Neural progenitor cell (in vitro differentiated cells): ENCODE results near the gene DDX21. TPM values are rescaled to one million over a fixed set of nuclear protein-coding genes. Genes with fewer than 3 reads are reported as not detected.

ENCODE experiments used
- DNase-seq: peaks from one replicate; pipeline ENCODE4 v3.0.0-alpha.2; 2016; ENCODE audit warnings: low spot score
- H2AFZ ChIP-seq: fragments of 200-600 bp; sonication (generic); replicated peaks from 2 replicates; pipeline ENCODE4 v1.6.1; 2016; ENCODE audit warnings: antibody characterized with exemption
- H3F3A ChIP-seq: fragments of 200-600 bp; sonication (generic); 2 replicates; pipeline ENCODE4 v1.6.1; 2016; ENCODE audit warnings: antibody characterized with exemption, low read depth
- H3K27ac ChIP-seq: fragments of 200-600 bp; sonication (generic); 2 replicates; pipeline ENCODE4 v1.5.1; 2016; ENCODE audit warnings: mild to moderate bottlenecking
- H3K27me3 ChIP-seq: fragments of 200-600 bp; sonication (generic); 2 replicates; pipeline ENCODE4 v1.6.1; 2016; ENCODE audit warnings: mild to moderate bottlenecking, moderate library complexity
- H3K36me3 ChIP-seq: fragments of 200-600 bp; sonication (generic); 2 replicates; pipeline ENCODE4 v1.5.1; 2016
- H3K4me1 ChIP-seq: fragments of 200-600 bp; sonication (generic); 2 replicates; pipeline ENCODE4 v1.6.1; 2016; ENCODE audit warnings: mixed run types
- H3K4me2 ChIP-seq: fragments of 200-600 bp; sonication (generic); 2 replicates; pipeline ENCODE4 v1.6.1; 2016
- H3K4me3 ChIP-seq: fragments of 200-600 bp; sonication (generic); 2 replicates; pipeline ENCODE4 v1.5.1; 2016
- H3K79me2 ChIP-seq: fragments of 200-600 bp; sonication (generic); 2 replicates; pipeline ENCODE4 v1.6.1; 2016; ENCODE audit warnings: low read depth
- H3K9ac ChIP-seq: fragments of 200-600 bp; sonication (generic); 2 replicates; pipeline ENCODE4 v1.6.1; 2016
- H3K9me3 ChIP-seq: fragments of 200-600 bp; sonication (generic); 2 replicates; pipeline ENCODE4 v1.5.1; 2016; ENCODE audit warnings: low read depth
- H4K20me1 ChIP-seq: fragments of 200-600 bp; sonication (generic); 2 replicates; pipeline ENCODE4 v1.6.1; 2016; ENCODE audit warnings: low read depth
- H3K27ac Mint-ChIP-seq: 3 replicates; pipeline ENCODE4 v1.8.0; 2021; ENCODE audit warnings: mixed read lengths
- H3K27me3 Mint-ChIP-seq: 2 replicates; pipeline ENCODE4 v1.8.0; 2022; ENCODE audit warnings: low read depth, mild to moderate bottlenecking, inconsistent platforms, moderate library complexity, mixed read lengths; ENCODE audit not compliant: insufficient read depth
- H3K36me3 Mint-ChIP-seq: 3 replicates; pipeline ENCODE4 v1.8.0; 2021; ENCODE audit warnings: mixed read lengths
- H3K4me1 Mint-ChIP-seq: 3 replicates; pipeline ENCODE4 v1.8.0; 2021; ENCODE audit warnings: mixed read lengths
- H3K4me3 Mint-ChIP-seq: 3 replicates; pipeline ENCODE4 v1.8.0; 2021; ENCODE audit warnings: mild to moderate bottlenecking, moderate library complexity, mixed read lengths
- H3K9me3 Mint-ChIP-seq: 3 replicates; pipeline ENCODE4 v1.8.0; 2020; ENCODE audit warnings: mixed read lengths
- EZH2 ChIP-seq: fragments of 200-600 bp; sonication (generic); IDR thresholded peaks from 2 replicates; pipeline ENCODE4 v1.6.1; 2017; ENCODE audit warnings: antibody characterized with exemption, mild to moderate bottlenecking, moderate library complexity
- EZH2phosphoT487 ChIP-seq: fragments of 200-600 bp; sonication (generic); IDR thresholded peaks from 2 replicates; pipeline ENCODE4 v1.6.1; 2017; ENCODE audit warnings: antibody characterized with exemption
- total RNA-seq: library from RNA; depleted of rRNA; stranded (reverse); fragments of >200 nt; gene quantifications from 2 replicates; pipeline ENCODE4 v1.2.3, GENCODE V29; 2015; ENCODE audit warnings: low replicate concordance
- TF ChIP-seq, protein P1 (sequence below): fragments of 200-600 bp; sonication (generic); IDR thresholded peaks from 2 replicates; pipeline ENCODE4 v1.5.1; 2017; ENCODE audit warnings: antibody characterized with exemption, mild to moderate bottlenecking

The DDX21 gene
- total RNA-seq, 1 donor from 2014 or later, result 69.9 TPM

GRCh38 chr10:68997211-68997610 lies 41.2 kb downstream of the DDX21 start:
- H3K4me1 ChIP-seq, result peaks cover 5% of the 10 kb centered on the region
- H3K9ac ChIP-seq, result no peak overlapping the region
- no peaks in the 10 kb centered on the region for H3K27me3 ChIP-seq
- H3K27me3 Mint-ChIP-seq, result no peaks in the 10 kb centered on the region
- no peaks in the 10 kb centered on the region for H3K36me3 ChIP-seq
- no peak overlapping the region for H3K4me2 ChIP-seq
- no peaks in the 10 kb centered on the region for H3K9me3 Mint-ChIP-seq
- peaks cover 6% of the 10 kb centered on the region for H3K36me3 Mint-ChIP-seq
- peaks cover 75% of the 10 kb centered on the region for H3K79me2 ChIP-seq
- no peak overlapping the region for H3K4me3 ChIP-seq
- H3K4me3 Mint-ChIP-seq, result no peak overlapping the region
- H3K27ac ChIP-seq, result no peak overlapping the region
- TF ChIP-seq, protein P1, sequence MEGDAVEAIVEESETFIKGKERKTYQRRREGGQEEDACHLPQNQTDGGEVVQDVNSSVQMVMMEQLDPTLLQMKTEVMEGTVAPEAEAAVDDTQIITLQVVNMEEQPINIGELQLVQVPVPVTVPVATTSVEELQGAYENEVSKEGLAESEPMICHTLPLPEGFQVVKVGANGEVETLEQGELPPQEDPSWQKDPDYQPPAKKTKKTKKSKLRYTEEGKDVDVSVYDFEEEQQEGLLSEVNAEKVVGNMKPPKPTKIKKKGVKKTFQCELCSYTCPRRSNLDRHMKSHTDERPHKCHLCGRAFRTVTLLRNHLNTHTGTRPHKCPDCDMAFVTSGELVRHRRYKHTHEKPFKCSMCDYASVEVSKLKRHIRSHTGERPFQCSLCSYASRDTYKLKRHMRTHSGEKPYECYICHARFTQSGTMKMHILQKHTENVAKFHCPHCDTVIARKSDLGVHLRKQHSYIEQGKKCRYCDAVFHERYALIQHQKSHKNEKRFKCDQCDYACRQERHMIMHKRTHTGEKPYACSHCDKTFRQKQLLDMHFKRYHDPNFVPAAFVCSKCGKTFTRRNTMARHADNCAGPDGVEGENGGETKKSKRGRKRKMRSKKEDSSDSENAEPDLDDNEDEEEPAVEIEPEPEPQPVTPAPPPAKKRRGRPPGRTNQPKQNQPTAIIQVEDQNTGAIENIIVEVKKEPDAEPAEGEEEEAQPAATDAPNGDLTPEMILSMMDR, result no peak
- TF ChIP-seq EZH2phosphoT487, result no peak
- TF ChIP-seq EZH2, result no peak
- peaks cover 11% of the 10 kb centered on the region for H3K4me1 Mint-ChIP-seq
- H3F3A ChIP-seq, result no peaks in the 10 kb centered on the region
- DNase-seq, result no peak
- H3K27ac Mint-ChIP-seq, result no peak overlapping the region
- H3K9me3 ChIP-seq, result no peaks in the 10 kb centered on the region
- H2AFZ ChIP-seq, result no peak overlapping the region
- peaks cover 6% of the 10 kb centered on the region for H4K20me1 ChIP-seq

GRCh38 chr10:69004821-69005220 lies 48.9 kb downstream of the DDX21 start:
- H3K4me3 Mint-ChIP-seq, result no peak overlapping the region
- H3K9me3 ChIP-seq, result no peaks in the 10 kb centered on the region
- H2AFZ ChIP-seq, result no peak overlapping the region
- peaks cover 8% of the 10 kb centered on the region for H3K79me2 ChIP-seq
- H3K27me3 Mint-ChIP-seq, result no peaks in the 10 kb centered on the region
- H3K36me3 Mint-ChIP-seq, result peaks cover 1% of the 10 kb centered on the region
- H3K4me1 ChIP-seq, result no peaks in the 10 kb centered on the region
- H3K9me3 Mint-ChIP-seq, result no peaks in the 10 kb centered on the region
- H3K36me3 ChIP-seq, result peaks cover 21% of the 10 kb centered on the region
- H3F3A ChIP-seq, result peaks cover 5% of the 10 kb centered on the region
- TF ChIP-seq EZH2 (no peak), EZH2phosphoT487 (no peak)
- TF ChIP-seq, protein P1, result peak; percentile 43
- no peaks in the 10 kb centered on the region for H3K27me3 ChIP-seq
- H3K27ac Mint-ChIP-seq, result no peak overlapping the region
- no peak overlapping the region for H3K4me2 ChIP-seq
- no peak overlapping the region for H3K4me3 ChIP-seq
- DNase-seq, result peak; percentile 13
- H3K27ac ChIP-seq, result no peak overlapping the region
- no peaks in the 10 kb centered on the region for H4K20me1 ChIP-seq
- H3K4me1 Mint-ChIP-seq, result no peaks in the 10 kb centered on the region
- H3K9ac ChIP-seq, result no peak overlapping the region

DNA sequence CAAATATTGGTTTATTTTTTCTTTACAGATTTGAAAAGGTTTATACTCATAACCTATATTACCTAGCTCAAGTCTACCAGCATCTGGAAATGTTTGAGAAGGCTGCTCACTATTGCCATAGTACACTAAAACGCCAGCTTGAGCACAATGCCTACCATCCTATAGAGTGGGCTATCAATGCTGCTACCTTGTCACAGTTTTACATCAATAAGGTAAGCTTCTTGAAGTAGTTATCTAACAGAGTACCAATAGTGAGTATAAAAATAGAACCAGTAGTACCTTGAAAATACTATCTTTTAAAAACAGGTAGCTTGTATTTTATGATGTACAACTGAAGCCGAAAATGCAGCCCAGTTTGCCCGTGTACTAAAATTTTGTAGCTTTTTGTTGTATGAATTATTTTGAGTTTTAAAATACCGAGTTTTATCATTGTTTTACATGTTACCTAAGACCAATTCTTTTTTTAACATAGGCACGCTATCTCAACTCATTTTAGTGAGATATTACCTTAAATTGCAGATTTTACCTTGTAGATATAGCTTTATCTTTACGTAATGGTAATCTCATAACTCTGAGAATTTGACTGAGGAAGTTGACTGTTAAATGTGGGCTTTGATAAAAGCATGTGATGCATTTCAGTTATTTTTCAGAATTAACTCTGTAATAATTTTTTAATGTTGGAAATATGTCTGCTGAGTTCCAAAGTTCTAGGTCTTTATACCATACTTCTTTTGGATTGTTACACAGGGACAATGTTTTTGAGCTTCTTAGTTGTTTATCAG lies 49.9 kb downstream of the DDX21 start:
- TF ChIP-seq EZH2 (no peak), EZH2phosphoT487 (no peak)
- TF ChIP-seq, protein P1, result no peak
- DNase-seq, result no peak
- H3K79me2 ChIP-seq, result peaks cover 4% of the 10 kb centered on the region
- no peaks in the 10 kb centered on the region for H3K4me1 ChIP-seq
- Mint-ChIP-seq H3K27ac (no peak overlapping the region), H3K4me3 (no peak overlapping the region), H3K4me1 (no peaks in the 10 kb centered on the region), H3K27me3 (no peaks in the 10 kb centered on the region), H3K9me3 (no peaks in the 10 kb centered on the region), H3K36me3 (peaks cover 1% of the 10 kb centered on the region)
- peaks cover 5% of the 10 kb centered on the region for H3F3A ChIP-seq
- H3K9ac ChIP-seq, result no peak overlapping the region
- no peak overlapping the region for H3K4me3 ChIP-seq
- H3K27ac ChIP-seq, result no peak overlapping the region
- H2AFZ ChIP-seq, result no peak overlapping the region
- no peaks in the 10 kb centered on the region for H3K9me3 ChIP-seq
- no peaks in the 10 kb centered on the region for H3K27me3 ChIP-seq
- no peak overlapping the region for H3K4me2 ChIP-seq
- no peaks in the 10 kb centered on the region for H4K20me1 ChIP-seq
- peaks cover 21% of the 10 kb centered on the region for H3K36me3 ChIP-seq
